ENCODE data around the gene CD44.

The CD44 gene

GRCh38 chr11:35248558-35249323 is 109.8 kb downstream of the CD44 start:
- TF ChIP-seq TAF1 (IDR thresholded peaks at IDR 0.05; ENCODE audit: low read depth) (no peak), CREB1 (IDR thresholded peaks at IDR 0.05; ENCODE audit: low read depth) (no peak), MAX (IDR thresholded peaks at IDR 0.05) (no peak), RAD21 (IDR thresholded peaks at IDR 0.05; ENCODE audit: low read depth) (no peak), EGR1 (IDR thresholded peaks at IDR 0.05) (no peak), REST (IDR thresholded peaks at IDR 0.05; ENCODE audit: low read depth) (no peak), FOXM1 (IDR thresholded peaks at IDR 0.05; ENCODE audit: borderline replicate concordance, low read depth) (no peak), EP300 (IDR thresholded peaks at IDR 0.05; ENCODE audit: borderline replicate concordance) (no peak), TEAD4 (IDR thresholded peaks at IDR 0.05) (no peak), NFIC (IDR thresholded peaks at IDR 0.05) (no peak), CEBPB (IDR thresholded peaks at IDR 0.05) (no peak), TCF12 (IDR thresholded peaks at IDR 0.05; ENCODE audit: low read depth) (no peak), YY1 (IDR thresholded peaks at IDR 0.05; ENCODE audit: low read depth) (no peak), ZBTB7A (IDR thresholded peaks at IDR 0.05; ENCODE audit: low read depth) (no peak), USF1 (IDR thresholded peaks at IDR 0.05) (no peak)

GRCh38 chr11:35250192-35250591 is 111.2 kb downstream of the CD44 start:
- TF ChIP-seq TAF1 (IDR thresholded peaks at IDR 0.05; ENCODE audit: low read depth) (no peak), REST (IDR thresholded peaks at IDR 0.05; ENCODE audit: low read depth) (no peak), YY1 (IDR thresholded peaks at IDR 0.05; ENCODE audit: low read depth) (no peak), RAD21 (IDR thresholded peaks at IDR 0.05; ENCODE audit: low read depth) (no peak), USF1 (IDR thresholded peaks at IDR 0.05) (no peak), TCF12 (IDR thresholded peaks at IDR 0.05; ENCODE audit: low read depth) (no peak), ZBTB7A (IDR thresholded peaks at IDR 0.05; ENCODE audit: low read depth) (no peak), NFIC (IDR thresholded peaks at IDR 0.05) (no peak), EP300 (IDR thresholded peaks at IDR 0.05; ENCODE audit: borderline replicate concordance) (no peak), TEAD4 (IDR thresholded peaks at IDR 0.05) (no peak)

GRCh38 chr11:35250621-35251020 is 111.7 kb downstream of the CD44 start:
- no peak for TF ChIP-seq RAD21 (IDR thresholded peaks at IDR 0.05; ENCODE audit: low read depth)

- TF ChIP-seq MAX (IDR thresholded peaks at IDR 0.05) (no peak), TCF12 (IDR thresholded peaks at IDR 0.05; ENCODE audit: low read depth) (no peak), YY1 (IDR thresholded peaks at IDR 0.05; ENCODE audit: low read depth) (no peak), USF1 (IDR thresholded peaks at IDR 0.05) (no peak), NFIC (IDR thresholded peaks at IDR 0.05) (no peak), FOXM1 (IDR thresholded peaks at IDR 0.05; ENCODE audit: borderline replicate concordance, low read depth) (no peak), RAD21 (IDR thresholded peaks at IDR 0.05; ENCODE audit: low read depth) (no peak), EP300 (IDR thresholded peaks at IDR 0.05; ENCODE audit: borderline replicate concordance) (no peak), EGR1 (IDR thresholded peaks at IDR 0.05) (no peak), TAF1 (IDR thresholded peaks at IDR 0.05; ENCODE audit: low read depth) (no peak), TEAD4 (IDR thresholded peaks at IDR 0.05) (no peak), ZBTB7A (IDR thresholded peaks at IDR 0.05; ENCODE audit: low read depth) (no peak), CREB1 (IDR thresholded peaks at IDR 0.05; ENCODE audit: low read depth) (no peak), REST (IDR thresholded peaks at IDR 0.05; ENCODE audit: low read depth) (no peak), CEBPB (IDR thresholded peaks at IDR 0.05) (no peak)
These were observed 114.3 kb downstream of the CD44 start for GRCh38 chr11:35253237-35253636.

Measured in Ishikawa (cell line).